ENCODE measurements around the gene MVK.
A peak's percentile ranks its signal among the peaks of the same experiment; 100 is the strongest.

Gene MVK

DNA sequence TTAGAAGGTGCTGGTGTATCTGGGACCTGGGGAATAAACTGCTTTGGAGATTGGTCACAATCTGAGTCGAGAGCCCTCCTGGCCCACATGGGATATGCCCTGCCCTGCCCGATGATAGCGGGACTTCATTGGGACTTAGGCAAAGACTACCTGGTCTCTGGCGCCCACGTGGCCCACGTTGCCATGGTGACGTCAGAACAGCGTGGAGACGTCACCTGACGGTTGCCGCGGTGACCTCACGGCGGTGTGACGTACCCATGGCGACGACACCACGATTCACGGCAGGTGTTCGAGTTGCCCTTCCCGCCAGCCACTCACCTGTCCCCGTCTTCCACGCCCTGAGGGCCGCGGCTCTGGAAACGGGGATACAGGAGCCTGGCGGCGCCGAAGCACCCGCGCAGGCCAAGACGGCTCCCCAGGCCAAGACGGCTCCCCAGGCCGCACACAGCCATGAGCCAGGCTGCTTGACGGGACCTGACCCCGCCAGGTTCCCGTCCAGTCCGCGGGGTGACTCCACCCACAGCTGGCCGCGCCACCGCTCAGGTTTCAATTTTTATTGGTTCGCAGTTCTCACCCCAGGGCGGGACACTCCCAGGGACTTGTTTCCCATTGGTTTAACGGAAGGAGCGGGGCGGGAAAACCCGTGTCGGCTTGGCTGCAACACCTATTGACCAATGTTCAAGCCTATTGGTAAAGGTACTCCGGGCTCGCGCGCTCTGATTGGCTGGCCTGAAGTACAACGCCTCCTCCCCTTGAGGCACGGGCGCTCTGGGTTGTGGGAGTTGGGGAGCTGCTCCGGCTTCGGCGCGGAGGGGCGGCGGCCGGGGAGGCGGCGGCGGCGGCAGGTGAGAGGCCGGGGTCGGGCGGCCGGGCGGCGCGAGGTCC lies at the start of gene MVK, which contains the start of gene MMAB:
Gene MVK, plus strand, starts transcription at position 766 of the 885 bp plus-strand sequence. CDS start 1,029 bp downstream, outside the sequence.
Gene MMAB, minus strand, starts transcription at position 476 of the 885 bp plus-strand sequence. Its CDS starts 24 bp downstream, at position 452.
- peak; percentile 99 for DNase-seq

- DNase-seq: no peak
These were observed 48.9 kb upstream of the MVK start for GRCh38 chr12:109524466-109525278.

- DNase-seq: no peak
These were observed 48.4 kb upstream of the MVK start for GRCh38 chr12:109525279-109525585.

DNA sequence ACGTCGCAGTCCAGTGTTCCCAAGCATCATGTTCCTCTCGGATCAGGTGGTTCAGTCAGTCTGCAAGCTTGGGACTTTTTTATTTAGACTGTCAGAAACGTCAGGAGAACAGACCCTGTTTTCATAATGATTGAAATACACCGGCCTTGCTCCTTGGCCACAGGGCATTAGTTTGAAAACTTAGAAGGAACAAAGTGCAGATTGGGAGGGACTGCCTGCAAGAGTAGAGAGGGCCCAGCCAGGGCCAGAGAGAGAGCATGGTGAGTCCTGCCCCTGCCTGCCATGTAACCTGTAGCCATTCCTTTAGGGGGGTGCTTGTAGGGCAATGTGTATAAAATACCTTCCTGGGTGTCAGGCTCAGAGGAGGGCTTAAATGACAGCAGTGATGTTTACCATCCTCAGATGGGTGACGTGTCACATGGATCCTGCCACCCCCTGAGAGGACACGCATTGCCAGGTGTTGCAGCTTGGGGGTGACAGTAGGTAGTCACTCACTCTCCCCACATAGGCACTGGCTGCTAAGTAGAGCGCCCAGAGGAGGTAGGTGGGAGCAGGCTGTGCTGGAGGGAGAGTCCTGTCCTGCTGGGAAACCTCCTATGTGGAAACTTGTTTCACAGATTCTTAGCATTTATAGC lies 46.0 kb upstream of the MVK start:
- no peak for DNase-seq

GRCh38 chr12:109529691-109530640 lies 43.6 kb upstream of the MVK start:
- DNase-seq: no peak

GRCh38 chr12:109531411-109531810 lies 42.2 kb upstream of the MVK start:
- DNase-seq: no peak

DNA sequence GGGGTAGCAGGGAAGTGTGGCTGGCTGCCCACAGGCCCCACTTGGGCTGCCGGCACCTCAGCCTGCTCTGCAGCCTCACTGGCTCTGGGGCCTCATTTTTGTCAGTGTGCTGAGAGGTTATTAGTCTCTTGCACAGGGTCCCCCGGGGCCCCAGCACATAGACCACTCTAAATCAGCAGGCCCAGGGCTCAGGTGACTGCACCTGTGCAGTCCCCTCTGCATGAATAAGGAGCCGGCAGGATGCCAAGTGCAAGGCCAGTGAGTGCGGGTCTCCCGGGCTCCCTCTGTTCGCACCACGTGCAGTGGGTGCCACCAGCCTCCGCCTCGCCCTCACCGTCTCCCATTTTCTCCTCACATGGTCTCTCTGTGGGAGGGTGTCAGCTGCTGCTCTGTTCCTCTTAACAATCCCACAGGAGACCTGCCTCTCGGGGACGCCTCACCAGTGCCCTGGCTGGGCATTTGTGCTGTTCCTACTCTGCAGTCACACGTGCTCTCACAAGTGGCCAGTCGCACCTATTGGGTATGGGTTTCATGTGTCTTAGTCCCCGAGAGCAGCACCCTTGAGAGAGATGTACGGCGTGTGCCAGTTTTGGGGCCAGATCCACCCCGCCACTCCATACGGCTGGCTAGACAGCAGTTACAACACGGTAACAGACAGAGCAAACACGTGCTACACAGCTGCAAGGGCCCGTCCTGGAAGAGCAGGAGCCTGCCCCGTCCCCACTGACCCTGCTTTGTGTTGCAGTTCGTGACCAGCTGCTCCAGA lies 40.7 kb upstream of the MVK start:
- no peak for DNase-seq

GRCh38 chr12:109533487-109533740 lies 40.2 kb upstream of the MVK start:
- no peak for DNase-seq

GRCh38 chr12:109534456-109534855 lies 39.1 kb upstream of the MVK start:
- no peak for DNase-seq

GRCh38 chr12:109535231-109535862 lies 38.2 kb upstream of the MVK start:
- no peak for DNase-seq

DNA sequence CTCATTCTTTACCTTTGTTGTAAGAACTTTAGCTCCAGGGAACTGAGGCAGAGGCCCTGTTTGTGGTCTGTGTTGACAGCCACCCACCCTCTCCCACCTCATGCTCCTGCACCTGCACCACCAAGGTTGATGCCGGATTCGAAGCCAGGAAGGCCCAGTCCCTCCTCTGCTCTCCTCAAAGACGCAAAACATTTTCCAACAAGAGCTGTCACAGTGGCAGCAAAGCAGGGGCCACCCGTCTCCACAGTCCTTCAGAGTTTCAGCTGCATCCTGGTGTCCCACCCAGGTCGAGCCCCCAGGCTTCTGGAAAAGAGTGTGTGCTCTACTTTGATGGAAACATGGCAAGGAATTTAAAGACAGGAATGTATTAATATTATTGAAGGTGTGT lies 37.7 kb upstream of the MVK start:
- no peak for DNase-seq

- no peak for DNase-seq
These were observed 36.5 kb upstream of the MVK start for GRCh38 chr12:109537136-109537535.

- no peak for DNase-seq
These were observed 35.3 kb upstream of the MVK start for GRCh38 chr12:109538191-109538863.

GRCh38 chr12:109539508-109539907 lies 34.1 kb upstream of the MVK start:
- DNase-seq: no peak

DNA sequence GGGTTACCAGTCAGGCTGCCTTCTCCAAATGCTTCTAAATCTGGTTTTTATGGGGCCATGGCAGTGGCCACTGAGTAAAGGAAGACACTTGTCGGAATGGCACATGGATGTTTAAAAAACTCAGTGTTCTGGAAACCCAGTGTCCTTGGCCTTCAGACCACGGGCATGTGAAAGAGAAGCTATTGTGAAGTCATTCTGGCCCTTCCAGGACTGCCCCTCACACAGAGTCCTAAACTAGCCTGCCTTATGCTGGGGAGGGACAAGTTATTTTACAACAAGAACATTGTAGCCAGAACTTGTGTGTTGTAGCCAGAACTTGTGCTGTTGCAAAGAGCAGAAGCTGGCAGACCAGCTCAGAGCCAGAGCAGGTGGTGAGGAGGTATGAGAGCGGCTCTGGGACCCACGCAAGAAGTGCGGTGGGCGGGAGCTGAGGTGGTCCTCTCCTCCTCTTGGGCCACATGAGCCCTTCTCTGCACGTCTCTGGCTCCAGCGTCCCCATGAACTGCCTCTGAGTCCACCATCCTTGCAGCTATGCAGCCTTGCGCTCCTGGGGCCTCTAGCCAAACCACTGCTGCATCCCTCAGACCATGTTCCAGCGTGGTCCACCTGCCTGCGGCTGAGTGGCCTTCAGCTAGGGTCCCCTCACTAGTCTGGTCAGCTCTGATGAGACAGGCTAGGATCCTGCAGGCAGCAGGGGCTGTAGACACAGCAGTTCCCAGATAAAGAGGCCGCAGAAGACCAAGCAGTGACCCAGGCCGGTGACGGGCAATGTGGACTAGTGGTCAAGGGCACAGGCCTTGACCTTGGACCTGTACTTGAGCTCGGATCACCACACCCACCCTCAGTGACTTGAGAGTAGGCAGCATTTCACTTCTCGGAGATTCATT lies 32.8 kb upstream of the MVK start:
- DNase-seq: no peak

- no peak for DNase-seq
These were observed 32.2 kb upstream of the MVK start for GRCh38 chr12:109541413-109541726.

- no peak for DNase-seq
These were observed 31.6 kb upstream of the MVK start for GRCh38 chr12:109542014-109542413.

DNA sequence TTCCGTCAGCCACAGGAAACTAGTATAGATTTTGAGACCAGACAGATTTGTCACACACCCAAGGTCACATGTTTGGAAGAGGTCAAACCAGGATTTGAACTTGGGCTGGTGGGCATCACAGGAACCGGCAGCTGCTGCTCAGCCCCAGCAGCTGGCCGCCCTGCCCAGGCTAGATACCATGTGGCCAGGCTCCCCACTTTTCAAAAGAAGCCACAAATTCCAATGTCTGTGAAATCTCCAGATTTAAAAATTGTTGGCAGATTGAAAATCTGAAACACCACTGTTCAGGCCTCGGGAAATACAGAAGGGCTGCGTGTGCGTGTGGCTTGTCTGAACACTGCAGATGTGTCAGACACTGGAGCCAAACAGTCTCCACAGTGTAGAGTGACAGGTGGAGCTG lies 30.7 kb upstream of the MVK start:
- no peak for DNase-seq

- DNase-seq: no peak
These were observed 28.6 kb upstream of the MVK start for GRCh38 chr12:109544955-109545531.

DNA sequence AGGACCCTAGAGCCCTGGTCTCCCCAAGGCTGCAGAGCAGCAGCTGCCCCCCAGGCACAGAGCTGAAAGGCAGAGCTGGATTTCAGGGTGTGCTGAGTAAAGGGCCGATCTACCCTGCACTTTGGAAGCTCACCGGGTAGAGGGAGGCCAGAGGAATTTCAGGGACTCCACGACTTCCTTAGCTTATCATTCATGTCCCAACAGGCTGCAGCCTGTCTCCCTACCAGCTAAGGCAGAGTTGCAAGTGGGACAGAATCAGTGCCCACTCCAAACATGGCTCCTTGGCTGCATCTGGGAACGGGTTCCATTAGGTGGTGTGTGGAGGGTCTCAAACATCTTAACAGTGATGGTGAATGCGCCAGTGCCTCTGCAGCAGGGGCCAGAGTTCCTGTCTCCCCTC lies 27.8 kb upstream of the MVK start:
- DNase-seq: no peak

Measured in DMS153 (cell line).